Endometrium (tissue), 2 donors: ENCODE results near the gene SLC4A1AP.

ENCODE experiments used
- FAIRE-seq: peaks from 2 replicates; lab custom pipeline; 2012; peaks lifted over from hg19 to GRCh38; lab: Jason Lieb, UNC
- donor health status: control.
- donor health status: control.

SLC4A1AP gene

DNA sequence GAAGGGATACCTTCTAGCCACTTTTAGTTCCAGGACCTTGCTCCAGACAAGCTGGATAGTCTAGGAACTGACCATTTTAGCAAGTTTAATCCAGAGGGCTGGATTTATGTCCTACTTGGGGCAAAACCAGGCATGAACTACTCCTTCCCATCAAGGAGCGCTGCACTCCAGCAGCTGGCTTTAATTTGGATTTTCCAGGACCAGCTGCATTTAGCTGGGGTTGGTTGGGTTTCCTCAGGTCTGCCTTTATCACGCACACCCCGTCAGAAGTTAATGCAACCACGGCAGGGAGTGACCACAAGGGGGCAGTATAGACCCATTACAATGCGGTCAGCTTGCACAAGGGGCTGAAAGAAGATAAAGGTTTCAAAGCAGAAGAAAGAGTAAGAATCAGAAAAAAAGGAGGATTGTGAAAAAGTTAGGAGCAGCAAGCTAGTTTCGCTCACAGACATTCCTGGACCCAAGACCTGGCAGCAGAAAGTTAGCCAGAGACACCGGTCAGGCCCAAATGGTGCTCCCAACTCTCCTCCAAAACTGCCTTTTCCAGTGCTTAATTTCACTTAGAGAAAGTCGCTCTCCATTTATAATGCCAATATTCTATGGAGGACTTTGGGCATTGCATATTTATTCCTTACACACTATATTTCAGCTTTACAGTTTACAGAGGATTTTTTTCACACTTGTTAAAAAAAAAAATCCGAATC lies 40.1 kb downstream of the SLC4A1AP start:
- FAIRE-seq: no peak

DNA sequence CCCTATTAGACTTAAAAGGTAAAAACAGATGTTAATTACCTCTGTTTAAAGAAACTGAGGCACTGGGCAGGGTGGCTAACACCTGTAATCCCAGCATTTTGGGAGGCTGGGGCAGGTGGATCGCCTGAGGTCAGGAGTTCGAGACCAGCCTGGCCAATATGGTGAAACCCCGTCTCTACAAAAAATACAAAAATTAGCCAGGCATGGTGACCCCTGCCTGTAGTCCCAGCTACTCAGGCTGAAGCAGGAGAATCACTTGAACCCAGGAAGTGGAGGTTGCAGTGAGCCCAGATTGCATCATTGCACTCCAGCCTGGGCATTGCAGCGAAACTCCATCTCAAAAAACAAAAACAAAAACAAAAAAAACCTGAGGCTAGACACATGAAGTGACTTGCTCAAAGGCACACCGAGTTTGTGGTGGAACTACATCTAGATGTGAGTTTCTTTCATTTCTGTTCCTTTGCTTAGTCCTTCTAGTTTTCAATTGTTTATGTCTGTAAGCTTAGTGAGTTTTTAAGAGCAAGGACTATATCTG lies 40.7 kb downstream of the SLC4A1AP start:
- no peak for FAIRE-seq

DNA sequence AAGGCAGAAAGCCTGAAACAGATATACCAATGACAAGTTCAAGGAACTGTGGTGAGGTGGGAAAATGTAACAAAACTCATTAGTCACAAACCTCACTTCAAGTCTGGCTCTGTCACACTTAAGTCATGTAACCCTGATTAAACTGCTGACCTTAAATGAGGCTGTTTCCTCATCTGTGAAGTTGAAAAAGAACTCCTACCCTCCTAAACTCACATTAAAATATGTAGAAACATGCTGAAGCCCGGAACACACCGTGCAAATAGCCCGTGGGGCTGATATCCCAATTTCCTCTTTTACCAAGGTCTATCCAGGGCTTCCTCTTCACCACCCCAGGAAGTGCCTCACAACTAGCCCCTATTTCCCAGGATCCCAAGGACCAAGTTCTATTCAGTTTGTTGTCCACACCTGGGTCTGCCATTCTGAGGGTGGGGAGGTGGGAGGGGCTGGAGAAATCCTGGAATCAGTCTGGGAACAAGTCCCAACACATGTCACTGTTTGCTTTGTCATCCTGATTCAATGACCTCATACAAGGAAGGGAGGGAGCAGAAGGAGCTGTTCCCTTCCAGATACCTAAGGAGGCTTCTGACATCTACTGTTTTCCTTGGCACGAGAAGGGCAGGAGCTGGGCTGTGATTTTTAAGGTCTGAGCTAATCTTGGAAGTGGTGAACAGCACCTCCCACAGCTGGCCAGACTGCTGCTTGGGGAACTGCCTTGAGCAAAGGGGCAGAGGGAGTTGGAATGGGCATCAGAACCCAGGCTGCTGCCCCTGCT lies 42.3 kb downstream of the SLC4A1AP start:
- FAIRE-seq: no peak

DNA sequence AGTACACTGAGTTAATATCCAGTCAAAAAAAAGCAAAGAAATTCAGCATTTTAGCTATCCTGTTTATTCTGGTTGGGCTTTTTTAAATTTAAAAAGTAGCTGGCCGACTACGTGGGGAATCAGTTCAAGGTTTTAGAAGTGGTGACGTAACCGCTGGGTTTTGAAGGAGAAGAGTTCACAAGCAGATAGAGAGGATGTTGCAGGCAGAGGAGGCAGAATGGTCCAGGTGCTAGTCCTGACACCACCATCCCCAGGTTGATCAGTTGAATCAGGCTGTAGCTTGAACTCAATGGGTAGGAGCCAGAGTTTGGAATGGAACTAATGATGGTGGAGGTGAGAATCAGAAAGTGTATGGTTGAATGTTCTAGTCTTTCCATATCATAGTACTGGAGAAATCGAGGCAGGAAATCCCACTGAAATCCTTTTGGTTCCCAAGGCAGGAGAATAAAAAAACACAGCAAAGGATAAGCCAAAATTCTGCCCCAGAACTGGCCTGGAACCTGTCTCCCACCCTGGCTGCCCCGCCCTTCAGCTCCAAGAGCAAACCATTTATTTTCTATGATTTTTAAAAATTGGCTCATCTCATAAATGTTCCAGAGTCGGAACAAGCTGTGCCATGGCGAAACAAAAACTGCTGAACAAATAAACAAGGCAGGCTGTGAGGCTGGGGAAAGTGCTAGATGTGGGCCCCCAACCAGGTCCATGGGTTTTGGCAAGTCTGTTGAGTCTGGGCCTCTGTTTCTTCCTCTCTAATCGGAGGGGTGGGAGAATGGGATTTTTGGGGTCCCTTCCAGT lies 44.0 kb downstream of the SLC4A1AP start:
- no peak for FAIRE-seq

DNA sequence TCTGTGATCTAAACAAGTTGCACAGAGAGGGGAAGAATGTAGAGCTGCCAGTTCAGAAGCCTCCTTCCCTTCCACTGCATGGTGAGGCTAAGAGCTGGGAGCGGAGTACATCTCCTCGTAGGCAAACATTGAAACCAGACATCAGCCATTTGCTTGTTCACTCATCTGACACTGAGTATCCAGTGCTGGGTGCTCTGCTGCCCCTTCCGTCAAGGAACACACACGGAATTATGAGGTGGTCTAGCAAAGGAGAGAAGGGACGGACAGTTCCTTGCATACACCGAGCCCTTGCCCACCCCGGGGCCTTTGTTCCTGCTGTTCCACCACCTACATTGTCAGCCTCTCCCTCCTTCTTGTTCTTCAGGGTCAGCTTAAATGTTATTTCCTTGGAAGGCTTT lies 44.6 kb downstream of the SLC4A1AP start:
- no peak for FAIRE-seq

DNA sequence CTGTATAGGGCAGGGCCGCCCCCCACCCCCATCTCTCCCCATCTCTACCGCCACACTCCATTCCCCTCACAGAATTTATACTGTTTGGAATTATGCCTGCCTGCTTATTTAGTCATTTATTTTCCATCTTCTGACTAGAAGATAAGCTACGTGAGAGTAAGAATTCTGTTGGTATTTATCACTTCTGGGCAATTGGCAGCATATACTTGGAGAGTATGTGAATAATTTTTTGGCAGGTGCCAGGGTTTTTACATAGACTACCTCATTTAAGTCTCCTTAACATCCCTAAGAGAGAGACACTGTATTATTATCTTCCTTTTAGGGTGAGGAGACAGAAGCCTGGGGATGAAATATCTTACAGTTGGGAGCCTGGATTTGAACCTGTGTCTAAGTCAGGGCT lies 45.0 kb downstream of the SLC4A1AP start:
- no peak for FAIRE-seq

DNA sequence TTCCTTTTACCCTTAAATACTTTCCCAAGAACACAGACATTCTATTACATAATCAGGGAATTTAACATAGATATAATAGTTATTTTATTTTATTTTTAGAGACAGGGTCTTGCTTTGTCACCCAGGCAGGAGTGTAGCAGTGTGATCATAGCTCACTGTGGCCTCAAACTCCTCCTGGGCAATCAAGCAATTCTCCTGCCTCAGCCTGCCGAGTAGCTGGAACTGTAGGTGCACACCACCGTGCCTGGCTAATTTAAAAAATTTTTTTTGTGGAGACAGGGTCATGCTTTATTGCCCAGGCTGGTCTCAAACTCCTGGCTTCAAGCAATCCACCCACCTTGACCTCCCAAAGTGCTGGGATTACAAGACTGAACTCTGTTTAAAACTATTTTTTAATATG lies 45.6 kb downstream of the SLC4A1AP start:
- FAIRE-seq: no peak

DNA sequence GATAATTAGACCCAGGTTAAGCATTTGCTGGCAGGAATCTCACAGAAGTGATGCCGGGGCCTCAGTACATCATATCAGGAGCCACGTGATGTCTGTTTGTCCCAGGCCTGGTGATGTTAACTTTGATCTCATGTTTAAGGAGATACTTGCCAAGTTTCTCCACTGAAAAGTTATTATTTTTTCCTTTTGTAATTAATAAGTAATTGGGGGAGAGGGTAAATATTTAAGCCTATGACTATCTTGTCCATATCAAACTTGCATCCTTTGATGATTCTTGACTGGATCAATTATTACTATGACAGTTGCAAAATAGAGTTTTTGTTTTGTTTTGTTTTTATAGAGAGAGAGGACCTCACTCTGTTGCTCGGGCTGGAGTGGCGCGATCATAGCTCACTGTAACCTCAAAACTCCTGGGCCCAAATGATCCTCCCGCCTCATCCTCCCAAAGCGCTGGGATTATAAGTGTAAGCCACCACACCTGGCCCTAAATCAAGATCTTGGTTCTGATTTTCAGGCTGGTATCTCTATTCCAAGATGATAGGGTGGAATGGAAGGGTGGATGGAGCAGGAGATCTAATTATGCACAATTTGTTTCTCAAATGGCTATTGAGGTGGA lies 46.4 kb downstream of the SLC4A1AP start:
- FAIRE-seq: no peak

DNA sequence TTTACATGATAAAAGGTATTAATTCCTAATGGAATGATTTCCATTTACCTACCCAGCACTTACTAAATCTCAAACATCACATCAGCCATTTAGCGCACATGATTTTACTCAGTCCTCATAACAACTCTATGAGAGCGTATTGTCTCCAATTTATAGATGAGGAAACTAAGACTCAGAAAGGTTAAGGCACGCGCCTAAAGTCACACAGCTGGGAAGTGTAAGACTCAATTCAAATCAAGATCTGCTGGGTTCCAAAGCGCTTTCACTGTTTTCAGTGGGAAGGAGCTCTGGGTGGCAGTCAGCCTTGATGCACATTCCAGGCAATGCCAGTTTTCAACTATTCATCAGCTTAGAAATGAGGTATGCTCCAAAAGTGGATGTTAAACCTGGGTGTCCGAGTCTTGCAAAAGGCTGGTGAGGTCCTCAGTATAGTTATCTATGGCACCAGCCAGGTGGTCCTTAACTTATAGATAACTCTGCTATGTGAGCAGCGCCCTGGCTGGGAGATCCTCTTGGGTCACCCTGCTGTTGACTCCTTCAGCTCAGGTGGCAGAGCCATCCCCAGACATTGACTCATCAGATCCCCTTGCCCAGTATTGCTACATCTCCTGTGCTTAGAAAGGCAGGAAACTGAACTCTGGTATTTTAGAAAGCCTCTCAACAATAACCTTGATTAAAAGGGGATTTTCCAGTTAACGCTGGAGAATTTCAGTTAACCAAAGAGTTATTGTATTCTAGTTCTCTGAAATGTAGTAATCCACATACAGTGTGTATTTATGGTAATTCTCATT lies 47.1 kb downstream of the SLC4A1AP start:
- FAIRE-seq: no peak

DNA sequence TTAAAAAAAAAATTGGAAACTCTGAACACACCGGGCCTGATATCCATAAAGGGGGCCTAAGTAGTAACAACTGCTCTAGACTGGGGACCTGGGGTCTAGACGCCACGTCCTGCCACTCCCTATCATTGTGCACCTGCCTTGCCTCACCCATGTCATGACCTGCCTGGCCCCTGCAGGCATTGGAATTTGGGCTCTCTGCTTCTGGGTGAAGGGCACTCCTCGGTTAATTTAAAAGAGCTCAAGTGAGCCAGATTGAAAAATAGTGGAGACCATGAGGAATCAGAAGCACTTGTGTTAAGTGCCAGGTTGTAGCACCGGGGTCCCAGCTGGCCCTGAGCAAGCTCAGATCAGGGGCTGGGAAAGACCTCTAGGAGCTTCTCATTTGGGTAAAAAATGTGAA lies 48.1 kb downstream of the SLC4A1AP start:
- FAIRE-seq: no peak

DNA sequence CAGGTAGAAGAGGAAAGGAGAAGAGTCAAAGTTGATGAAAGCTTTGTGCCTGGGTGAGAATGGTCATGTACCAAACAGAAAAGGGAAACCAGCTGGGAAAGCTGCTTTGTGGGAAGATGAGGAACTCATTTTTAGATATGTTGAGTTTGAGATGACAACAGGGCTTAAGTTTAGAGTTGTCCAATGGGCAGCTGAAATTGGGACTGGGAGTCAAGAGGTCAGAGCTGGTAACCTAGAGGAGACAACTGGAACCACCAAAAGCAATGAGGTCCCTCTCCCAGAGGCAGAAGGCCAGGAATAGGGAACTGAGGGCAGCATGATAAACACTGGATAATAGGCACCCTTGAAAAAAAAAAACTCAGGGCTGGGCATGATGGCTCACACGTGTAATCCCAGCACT lies 48.8 kb downstream of the SLC4A1AP start:
- no peak for FAIRE-seq

DNA sequence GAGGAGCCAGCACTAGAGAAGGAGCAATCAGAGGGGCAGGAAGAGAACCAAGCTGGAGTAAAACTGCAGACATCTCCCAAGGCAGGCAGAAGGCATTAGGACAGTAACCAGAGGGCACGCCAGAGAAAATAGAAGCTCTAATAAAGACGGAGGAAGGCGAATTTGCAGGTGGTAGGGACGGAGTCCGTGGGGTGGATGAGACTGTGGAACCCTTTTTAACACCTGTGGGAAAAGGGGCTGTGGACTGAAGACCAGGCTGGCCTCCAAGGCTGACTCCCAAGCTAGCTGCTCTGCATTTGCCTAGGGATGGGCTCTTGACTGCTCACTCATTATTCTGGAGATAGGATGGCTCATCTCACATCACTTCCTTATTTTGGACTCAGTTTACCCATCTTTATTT lies 49.5 kb downstream of the SLC4A1AP start:
- FAIRE-seq: no peak

DNA sequence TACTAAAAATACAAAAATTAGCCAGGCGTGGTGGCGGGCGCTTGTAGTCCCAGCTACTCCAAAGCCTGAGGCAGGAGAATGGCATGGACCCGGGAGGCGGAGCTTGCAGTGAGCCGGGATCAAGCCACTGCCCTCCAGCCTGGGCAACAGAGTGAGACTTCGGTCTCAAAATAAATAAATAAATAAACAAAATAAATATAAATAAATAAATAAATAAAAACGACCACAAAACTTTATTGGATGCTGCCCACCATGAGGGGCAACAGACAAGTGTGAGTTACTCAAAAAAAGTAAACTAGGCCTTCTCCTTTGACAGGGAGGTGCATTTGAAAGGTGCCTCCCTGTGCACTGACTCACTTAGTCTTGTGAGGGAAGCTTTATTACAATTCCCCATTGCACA lies 50.4 kb downstream of the SLC4A1AP start:
- no peak for FAIRE-seq

DNA sequence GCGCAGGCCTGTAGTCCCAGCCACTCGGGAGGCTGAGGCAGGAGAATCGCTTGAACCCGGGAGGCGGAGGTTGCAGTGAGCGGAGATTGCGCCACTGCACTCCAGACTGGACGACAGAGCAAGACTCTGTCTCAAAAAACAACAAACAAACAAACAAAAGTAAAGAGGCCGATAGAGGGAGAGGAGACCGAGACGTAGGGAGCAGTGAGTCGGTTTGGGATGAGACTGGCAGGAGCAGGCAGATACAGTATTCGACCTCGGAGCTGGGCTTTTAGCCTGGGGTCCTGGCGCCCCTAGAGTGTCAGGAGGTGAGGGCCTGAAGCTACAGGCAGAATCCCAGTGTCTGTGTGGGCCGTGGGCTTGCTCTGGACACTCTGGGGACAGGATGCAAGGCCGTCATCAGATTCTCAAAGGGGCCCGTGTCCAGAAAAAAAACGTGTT lies 51.2 kb downstream of the SLC4A1AP start:
- FAIRE-seq: no peak

DNA sequence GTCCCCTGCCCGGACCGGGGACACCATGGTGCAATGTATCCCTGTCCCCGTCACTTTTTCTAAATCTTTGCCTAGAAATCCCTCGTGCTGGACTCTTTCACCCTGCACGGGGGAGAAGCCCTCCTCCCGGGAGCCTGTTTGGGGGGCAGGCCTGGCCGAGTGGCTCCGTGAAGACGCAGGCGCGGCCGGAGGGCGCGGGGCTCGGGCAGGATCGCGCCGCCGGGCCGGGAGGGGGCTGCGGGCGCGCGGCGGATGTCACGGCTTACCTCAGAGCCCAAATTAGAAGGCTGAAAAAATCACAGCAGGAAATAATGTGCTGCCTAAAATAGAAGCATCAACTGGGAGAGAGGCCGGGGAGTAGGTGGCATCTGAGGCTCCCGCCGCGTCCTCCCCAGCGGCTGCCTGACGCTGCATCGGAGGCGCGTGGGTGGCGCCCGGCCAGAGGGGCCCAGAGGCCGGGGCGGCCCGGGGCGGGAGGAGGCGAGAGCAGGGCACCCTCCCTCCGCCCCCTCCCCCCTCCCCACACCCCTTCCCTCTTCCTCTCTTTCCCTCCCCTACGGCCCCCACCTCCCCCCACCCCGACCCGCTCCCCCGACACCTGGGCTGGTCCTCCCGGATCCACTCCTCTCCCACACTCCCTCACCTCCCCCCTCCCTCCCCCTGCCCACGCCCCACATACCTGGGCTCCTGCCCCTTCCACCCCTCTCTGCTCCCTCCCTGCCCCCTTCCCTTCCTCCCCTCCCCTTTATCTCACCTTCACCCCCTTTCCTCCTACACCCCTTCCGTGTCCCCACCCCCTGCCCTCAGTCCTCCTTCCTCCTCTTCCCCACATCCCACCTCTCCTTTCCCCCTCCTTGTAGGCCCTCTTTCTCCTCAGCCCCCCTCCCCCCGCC lies 51.9 kb downstream of the SLC4A1AP start:
- FAIRE-seq: no peak

DNA sequence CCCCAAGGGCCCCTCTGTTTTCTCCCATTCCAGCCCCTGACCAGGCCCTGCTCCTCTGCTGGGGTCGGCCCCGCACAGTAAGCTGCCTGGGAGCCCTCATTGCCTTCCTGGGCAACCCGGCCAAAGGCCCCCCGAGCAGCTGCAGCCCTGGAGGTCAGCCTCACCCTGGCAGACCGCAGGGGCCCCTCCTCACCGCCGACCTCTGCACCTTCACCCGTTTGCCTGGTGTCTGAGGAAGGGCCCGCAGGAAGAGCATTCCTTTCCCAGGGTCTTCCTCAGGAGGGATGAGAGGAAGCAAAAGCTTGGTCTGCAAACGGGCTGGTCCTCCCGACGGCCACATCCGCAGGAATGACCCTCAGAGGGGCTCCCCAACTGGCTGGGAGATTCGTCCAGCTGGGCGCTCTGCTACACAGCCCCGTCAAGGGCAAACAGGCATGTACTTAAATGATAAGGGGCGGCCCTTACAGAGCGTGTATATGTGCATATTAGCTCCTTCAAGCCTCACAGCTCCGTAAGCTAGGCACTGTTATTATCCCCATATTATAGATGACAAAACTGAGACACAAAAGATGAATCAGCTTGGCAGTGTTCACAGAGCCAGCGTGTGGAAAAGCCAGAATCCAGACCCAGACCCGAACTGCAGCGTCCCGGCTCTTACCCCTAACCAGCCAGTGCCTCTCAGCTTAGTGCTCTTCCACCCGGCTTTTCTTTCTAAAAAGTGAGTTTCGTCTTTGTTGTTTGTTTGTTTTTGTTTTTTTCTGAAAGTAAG lies 52.8 kb downstream of the SLC4A1AP start:
- no peak for FAIRE-seq

DNA sequence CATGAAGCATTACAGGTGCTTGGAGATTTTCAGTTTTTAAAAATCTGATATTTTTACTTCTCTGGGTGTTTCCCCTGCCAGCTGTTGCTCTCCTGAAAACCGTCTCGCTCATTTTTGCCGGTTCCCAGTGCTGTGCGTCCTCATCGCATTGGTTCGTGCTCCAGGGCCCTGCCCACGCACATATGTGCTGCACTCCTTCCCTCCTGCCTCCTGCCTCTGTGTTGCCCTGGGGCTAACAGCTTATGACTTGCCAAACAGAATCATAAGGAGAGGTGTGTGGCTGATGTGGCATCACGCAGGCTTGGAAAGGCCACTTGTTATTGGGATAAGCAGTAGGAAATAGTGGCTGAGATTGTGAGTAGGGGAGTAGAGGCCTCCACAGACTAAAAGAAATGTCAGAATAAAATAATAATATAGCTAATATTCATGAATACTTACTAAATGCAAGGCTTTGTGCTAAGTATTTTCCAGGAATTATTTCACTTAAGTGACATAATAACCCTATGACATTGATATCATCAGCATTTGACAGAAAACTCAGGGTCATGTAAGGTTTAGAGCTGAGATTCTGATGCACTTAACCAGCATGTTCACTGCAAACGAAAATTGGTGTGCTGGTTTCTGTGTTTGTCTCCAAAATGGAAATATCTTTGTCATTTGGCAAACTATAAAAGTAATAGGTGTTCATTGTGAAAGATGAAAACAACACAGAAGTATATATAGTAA lies 53.5 kb downstream of the SLC4A1AP start:
- FAIRE-seq: no peak

DNA sequence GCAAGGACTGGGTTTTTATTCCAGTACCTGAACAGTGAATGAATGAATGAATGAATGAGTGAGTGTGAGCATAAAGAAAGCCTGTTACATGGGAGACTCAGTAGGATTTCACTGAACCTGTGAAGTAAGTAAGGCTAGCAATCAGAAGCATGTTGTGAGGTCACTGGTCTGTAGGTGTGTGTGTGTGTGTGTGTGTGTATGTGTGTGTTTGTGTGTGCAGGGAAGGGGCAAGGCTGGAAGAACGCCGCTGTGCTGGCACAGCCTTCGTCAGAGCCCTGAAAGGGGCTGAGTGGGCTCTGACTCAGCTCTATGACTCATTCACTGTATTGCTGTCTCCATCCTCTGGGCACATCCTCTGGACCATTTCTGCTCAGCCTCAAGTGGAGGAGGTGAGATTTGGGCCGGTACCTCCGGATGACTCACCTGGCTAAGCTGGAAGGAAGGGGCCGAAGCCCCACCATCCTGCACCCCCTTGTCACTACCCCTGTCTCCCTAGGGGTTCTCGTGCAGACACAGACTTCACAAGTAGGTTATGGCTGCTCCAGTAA lies 56.4 kb downstream of the SLC4A1AP start:
- FAIRE-seq: no peak

DNA sequence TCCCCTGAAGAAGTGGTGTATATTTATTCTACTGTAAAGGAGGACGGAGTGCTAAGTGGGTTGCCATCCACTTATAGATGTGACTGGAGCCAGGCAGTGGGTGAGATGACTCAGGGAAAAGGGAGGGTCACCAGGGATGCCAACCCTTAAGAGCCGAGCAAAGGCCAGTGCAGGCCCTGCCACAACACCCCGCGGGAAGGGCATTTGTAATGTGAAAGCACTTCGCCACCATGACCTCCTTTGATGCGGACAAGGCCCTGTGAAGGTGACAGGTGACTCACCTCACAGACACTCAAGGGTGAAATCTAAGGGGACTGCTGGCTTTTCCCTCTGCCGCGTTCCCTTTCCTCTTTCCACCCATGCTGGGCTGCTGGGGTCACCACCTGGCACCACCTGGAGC lies 57.6 kb downstream of the SLC4A1AP start:
- no peak for FAIRE-seq
